Suprapubic skin (tissue), 4 donors: ENCODE measurements around the gene RNLS.

ENCODE experiments used
- EP300 ChIP-seq: sonication (generic); formaldehyde crosslinking; IDR thresholded peaks from one replicate; pipeline ENCODE4 v1.6.1; 2017; ENCODE audit warnings: antibody characterized with exemption
- POLR2A ChIP-seq, 2 donors: fragments of 450-650 bp; IDR thresholded peaks; one replicate each; pipeline ENCODE4 v1.6.1; 2017; ENCODE audit warnings: antibody characterized with exemption in 2 of 2, mild to moderate bottlenecking in 2 of 2, moderate library complexity in 2 of 2
- POLR2AphosphoS5 ChIP-seq, 3 donors: sonication (generic); formaldehyde crosslinking; IDR thresholded peaks; one replicate each; pipeline ENCODE4 v1.6.1; 2017; ENCODE audit warnings: antibody characterized with exemption in 3 of 3
- TF ChIP-seq, protein P1 (sequence below), 2 donors: fragments of 200-600 bp in 1 of 2; fragments of 450-650 bp in 1 of 2; sonication (generic) in 1 of 2; IDR thresholded peaks; one replicate each; pipeline ENCODE4 v1.5.1; 2016 to 2019; ENCODE audit warnings: antibody characterized with exemption in 2 of 2, mild to moderate bottlenecking in 1 of 2, moderate library complexity in 1 of 2

DNA sequence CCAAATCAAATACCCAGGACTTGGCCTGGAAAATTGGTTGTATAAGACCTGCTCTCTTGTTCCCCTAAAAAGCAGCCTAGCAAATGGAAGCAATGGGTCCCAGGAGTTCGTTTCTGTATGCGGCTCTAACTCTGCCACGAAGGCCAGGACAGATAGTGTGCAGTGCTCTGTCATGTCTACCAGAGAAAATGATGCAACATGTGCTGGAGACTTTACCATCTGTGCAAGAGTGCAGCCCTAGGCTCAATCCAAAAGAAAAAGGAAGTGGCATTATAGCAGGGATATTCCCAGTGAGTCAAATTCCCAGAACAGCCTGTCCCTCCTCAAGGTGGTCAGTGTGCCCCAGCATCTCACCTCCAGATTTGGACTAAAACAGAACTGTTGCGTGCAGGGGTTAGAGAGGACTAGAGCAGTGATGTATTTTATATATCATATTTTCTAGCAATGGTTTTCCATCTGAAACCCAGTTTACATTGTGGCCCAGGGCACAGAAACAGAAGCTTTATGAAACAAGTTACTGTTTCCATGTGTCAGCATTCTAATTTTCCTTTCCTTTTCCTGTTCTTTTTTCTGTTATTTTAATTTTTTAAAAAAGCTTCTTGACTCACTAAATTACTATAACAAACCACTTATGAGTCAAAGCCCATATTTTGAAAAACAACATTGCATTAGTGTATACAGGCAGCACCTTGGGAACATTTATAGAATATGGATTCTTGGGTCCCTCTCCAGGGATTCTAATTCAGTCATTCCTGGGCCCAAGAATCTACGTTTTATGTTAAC is 311.2 kb downstream of the RNLS start:
- TF ChIP-seq POLR2A (IDR thresholded peaks at IDR 0.05): no peak
- TF ChIP-seq EP300: no peak
- TF ChIP-seq, protein P1, sequence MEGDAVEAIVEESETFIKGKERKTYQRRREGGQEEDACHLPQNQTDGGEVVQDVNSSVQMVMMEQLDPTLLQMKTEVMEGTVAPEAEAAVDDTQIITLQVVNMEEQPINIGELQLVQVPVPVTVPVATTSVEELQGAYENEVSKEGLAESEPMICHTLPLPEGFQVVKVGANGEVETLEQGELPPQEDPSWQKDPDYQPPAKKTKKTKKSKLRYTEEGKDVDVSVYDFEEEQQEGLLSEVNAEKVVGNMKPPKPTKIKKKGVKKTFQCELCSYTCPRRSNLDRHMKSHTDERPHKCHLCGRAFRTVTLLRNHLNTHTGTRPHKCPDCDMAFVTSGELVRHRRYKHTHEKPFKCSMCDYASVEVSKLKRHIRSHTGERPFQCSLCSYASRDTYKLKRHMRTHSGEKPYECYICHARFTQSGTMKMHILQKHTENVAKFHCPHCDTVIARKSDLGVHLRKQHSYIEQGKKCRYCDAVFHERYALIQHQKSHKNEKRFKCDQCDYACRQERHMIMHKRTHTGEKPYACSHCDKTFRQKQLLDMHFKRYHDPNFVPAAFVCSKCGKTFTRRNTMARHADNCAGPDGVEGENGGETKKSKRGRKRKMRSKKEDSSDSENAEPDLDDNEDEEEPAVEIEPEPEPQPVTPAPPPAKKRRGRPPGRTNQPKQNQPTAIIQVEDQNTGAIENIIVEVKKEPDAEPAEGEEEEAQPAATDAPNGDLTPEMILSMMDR (IDR thresholded peaks at IDR 0.05): no peak
- no peak for TF ChIP-seq POLR2AphosphoS5 (IDR thresholded peaks at IDR 0.05)
